ENCODE data around the gene BAD.
"Not testable (repeated sequence)": the region's sequence is repeated elsewhere in the genome, so short reads cannot be mapped to it uniquely, and the experiment has no call there.

Gene BAD

GRCh38 chr11:64318766-64319761 is 34.6 kb upstream of the BAD start:
- no peak for DNase-seq (ENCODE audit: extremely low read depth, low read depth)
- H3K4me3 ChIP-seq (replicated peaks; ENCODE audit: low read depth, low read length) = peak overlapping the region; percentile 92
- TF ChIP-seq, protein P1, sequence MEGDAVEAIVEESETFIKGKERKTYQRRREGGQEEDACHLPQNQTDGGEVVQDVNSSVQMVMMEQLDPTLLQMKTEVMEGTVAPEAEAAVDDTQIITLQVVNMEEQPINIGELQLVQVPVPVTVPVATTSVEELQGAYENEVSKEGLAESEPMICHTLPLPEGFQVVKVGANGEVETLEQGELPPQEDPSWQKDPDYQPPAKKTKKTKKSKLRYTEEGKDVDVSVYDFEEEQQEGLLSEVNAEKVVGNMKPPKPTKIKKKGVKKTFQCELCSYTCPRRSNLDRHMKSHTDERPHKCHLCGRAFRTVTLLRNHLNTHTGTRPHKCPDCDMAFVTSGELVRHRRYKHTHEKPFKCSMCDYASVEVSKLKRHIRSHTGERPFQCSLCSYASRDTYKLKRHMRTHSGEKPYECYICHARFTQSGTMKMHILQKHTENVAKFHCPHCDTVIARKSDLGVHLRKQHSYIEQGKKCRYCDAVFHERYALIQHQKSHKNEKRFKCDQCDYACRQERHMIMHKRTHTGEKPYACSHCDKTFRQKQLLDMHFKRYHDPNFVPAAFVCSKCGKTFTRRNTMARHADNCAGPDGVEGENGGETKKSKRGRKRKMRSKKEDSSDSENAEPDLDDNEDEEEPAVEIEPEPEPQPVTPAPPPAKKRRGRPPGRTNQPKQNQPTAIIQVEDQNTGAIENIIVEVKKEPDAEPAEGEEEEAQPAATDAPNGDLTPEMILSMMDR (IDR thresholded peaks at IDR 0.05; ENCODE audit: low read depth, low read length, missing control alignments) = no peak

DNA sequence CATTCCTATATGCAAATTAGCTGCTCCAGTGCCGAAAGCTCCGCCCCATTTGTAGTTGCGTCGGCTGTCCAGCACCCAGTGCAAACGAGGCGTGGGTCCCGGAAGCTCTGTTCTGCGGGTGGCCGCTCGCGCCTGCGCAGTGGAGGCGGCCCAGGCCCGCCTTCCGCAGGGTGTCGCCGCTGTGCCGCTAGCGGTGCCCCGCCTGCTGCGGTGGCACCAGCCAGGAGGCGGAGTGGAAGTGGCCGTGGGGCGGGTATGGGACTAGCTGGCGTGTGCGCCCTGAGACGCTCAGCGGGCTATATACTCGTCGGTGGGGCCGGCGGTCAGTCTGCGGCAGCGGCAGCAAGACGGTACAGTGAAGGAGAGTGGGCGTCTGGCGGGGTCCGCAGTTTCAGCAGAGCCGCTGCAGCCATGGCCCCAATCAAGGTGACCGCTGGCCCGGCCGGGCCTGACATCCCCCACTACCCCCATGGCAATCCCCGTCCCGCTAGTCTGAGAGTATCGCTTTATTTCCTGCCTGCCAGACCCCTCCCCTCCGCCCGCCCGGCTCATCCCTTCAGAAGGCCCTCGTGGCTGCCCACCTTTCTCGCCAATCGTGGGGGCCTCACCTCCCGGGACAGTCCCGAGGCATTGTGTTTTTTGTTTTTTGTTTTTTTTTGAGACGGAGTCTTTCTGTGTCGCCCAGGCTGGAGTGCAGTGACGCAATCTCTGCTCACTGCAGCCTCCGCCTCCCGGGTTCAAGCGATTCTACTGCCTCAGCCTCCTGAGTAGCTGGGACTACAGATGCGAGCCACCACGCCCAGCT is 33.7 kb upstream of the BAD start, which contains the start of gene PRDX5:
Gene PRDX5 (plus strand): TSS at position 161 of the 805 bp plus-strand sequence. CDS start 95 bp downstream, at position 256.
- peak; percentile 82 for DNase-seq (ENCODE audit: extremely low read depth, low read depth)
- H3K4me3 ChIP-seq (replicated peaks; ENCODE audit: low read depth, low read length) = peak within 1 kb of the TSS; percentile 92

GRCh38 chr11:64317325-64317960 is 33.0 kb upstream of the BAD start, which contains the start of gene TRMT112:
TRMT112 (minus strand) TSS chr11:64317559; CDS start chr11:64317526, 33 bp downstream.
- peak; percentile 94 for DNase-seq (ENCODE audit: extremely low read depth, low read depth)
- TF ChIP-seq, protein P1 (IDR thresholded peaks at IDR 0.05; ENCODE audit: low read depth, low read length, missing control alignments) = no peak
- peak within 1 kb of the TSS; percentile 92 for H3K4me3 ChIP-seq (replicated peaks; ENCODE audit: low read depth, low read length)

More for the DNA sequence above, 33.7 kb upstream of the BAD start, which contains the start of gene PRDX5:
- TF ChIP-seq, protein P1 (IDR thresholded peaks at IDR 0.05; ENCODE audit: low read depth, low read length, missing control alignments) = peak; percentile 11

GRCh38 chr11:64316672-64317324 is 32.3 kb upstream of the BAD start:
- TF ChIP-seq, protein P1 (IDR thresholded peaks at IDR 0.05; ENCODE audit: low read depth, low read length, missing control alignments) = no peak
- H3K4me3 ChIP-seq (replicated peaks; ENCODE audit: low read depth, low read length) = peak overlapping the region; percentile 92
- no peak for DNase-seq (ENCODE audit: extremely low read depth, low read depth)

DNA sequence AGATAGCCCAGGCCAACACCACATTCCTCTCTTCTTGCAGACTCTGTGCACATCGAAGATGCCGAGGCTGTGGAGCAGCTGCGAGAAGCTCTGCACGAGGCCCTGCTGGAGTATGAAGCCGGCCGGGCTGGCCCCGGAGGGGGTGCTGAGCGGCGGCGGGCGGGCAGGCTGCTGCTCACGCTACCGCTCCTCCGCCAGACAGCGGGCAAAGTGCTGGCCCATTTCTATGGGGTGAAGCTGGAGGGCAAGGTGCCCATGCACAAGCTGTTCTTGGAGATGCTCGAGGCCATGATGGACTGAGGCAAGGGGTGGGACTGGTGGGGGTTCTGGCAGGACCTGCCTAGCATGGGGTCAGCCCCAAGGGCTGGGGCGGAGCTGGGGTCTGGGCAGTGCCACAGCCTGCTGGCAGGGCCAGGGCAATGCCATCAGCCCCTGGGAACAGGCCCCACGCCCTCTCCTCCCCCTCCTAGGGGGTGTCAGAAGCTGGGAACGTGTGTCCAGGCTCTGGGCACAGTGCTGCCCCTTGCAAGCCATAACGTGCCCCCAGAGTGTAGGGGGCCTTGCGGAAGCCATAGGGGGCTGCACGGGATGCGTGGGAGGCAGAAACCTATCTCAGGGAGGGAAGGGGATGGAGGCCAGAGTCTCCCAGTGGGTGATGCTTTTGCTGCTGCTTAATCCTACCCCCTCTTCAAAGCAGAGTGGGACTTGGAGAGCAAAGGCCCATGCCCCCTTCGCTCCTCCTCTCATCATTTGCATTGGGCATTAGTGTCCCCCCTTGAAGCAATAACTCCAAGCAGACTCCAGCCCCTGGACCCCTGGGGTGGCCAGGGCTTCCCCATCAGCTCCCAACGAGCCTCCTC is 31.4 kb upstream of the BAD start:
- peak overlapping the region; percentile 92 for H3K4me3 ChIP-seq (replicated peaks; ENCODE audit: low read depth, low read length)
- DNase-seq (ENCODE audit: extremely low read depth, low read depth) = not testable (repeated sequence)

All from HFF-Myc (cell line).